Esophagus muscularis mucosa (tissue), 4 donors: Measurements from ENCODE around the gene EXOSC5. TPM values are rescaled to one million over a fixed set of nuclear protein-coding genes. Genes with fewer than 3 reads are reported as not detected.

Source experiments
- DNase-seq: peaks from one replicate; pipeline ENCODE4 v3.0.0-alpha.2; 2017; ENCODE audit errors: extremely low spot score
- H3K27ac ChIP-seq, 4 donors: fragments of 200-600 bp; sonication (generic); replicated peaks in 1 of 4; 1 replicate in 3 of 4; 2 replicates in 1 of 4; pipeline ENCODE4 v1.5.1; 2016 to 2019; ENCODE audit warnings: mild to moderate bottlenecking in 1 of 4
- H3K27me3 ChIP-seq, 4 donors: fragments of 200-600 bp; sonication (generic); one replicate each; pipeline versions ENCODE4 v1.5.1 to v1.6.0; 2016 to 2019
- H3K36me3 ChIP-seq, 4 donors: fragments of 200-600 bp; sonication (generic); one replicate each; pipeline ENCODE4 v1.5.1; 2016 to 2019
- H3K4me1 ChIP-seq, 4 donors: fragments of 200-600 bp; sonication (generic); one replicate each; pipeline ENCODE4 v1.5.1; 2016 to 2019
- H3K4me3 ChIP-seq, 4 donors: fragments of 200-600 bp; sonication (generic); 1 replicate in 2 of 4; 2 replicates in 2 of 4; pipeline ENCODE4 v1.5.1; 2016 to 2019; ENCODE audit warnings: mild to moderate bottlenecking in 4 of 4, moderate library complexity in 1 of 4
- H3K9me3 ChIP-seq, 4 donors: fragments of 200-600 bp; sonication (generic); 1 replicate in 3 of 4; 2 replicates in 1 of 4; pipeline ENCODE4 v1.5.1; 2016 to 2019
- CTCF ChIP-seq, 3 experiments: fragments of 200-600 bp in 2 of 3; fragments of 450-650 bp in 1 of 3; sonication (generic) in 2 of 3; IDR thresholded peaks; one replicate each; pipeline ENCODE4 v1.5.1; 2017 to 2019; ENCODE audit warnings: antibody characterized with exemption in 3 of 3, mild to moderate bottlenecking in 2 of 3, moderate library complexity in 1 of 3
- EP300 ChIP-seq: sonication (generic); formaldehyde crosslinking; IDR thresholded peaks from one replicate; pipeline ENCODE4 v1.6.1; 2017; ENCODE audit warnings: antibody characterized with exemption
- POLR2A ChIP-seq: fragments of 450-650 bp; IDR thresholded peaks from one replicate; pipeline ENCODE4 v1.6.1; 2017; ENCODE audit warnings: antibody characterized with exemption, moderate library complexity, mild to moderate bottlenecking, low read depth
- POLR2AphosphoS5 ChIP-seq, 2 donors: sonication (generic); formaldehyde crosslinking; IDR thresholded peaks; one replicate each; pipeline ENCODE4 v1.6.1; 2017; ENCODE audit warnings: antibody characterized with exemption in 2 of 2
- WGBS: methylation state at CpG from one replicate; pipeline ENCODE4 v1.1.5; 2018; 5-methylcytosine and 5-hydroxymethylcytosine counted together
- intact Hi-C: fragments of 100-400 bp; cut with DNase I; formaldehyde crosslinking; loops from one replicate; pipeline ENCODE4 v1.15.1; 2023
- total RNA-seq, 4 donors: library from RNA; depleted of rRNA; stranded (reverse); fragments of >200 nt; gene quantifications; one replicate each; pipeline versions ENCODE4 v1.1.0 to v1.2.1, GENCODE V29; 2016

Gene EXOSC5
- total RNA-seq, 4 donors from 2014 or later = 11.2 to 15.2 (median 13.2) TPM

- Histone ChIP-seq H3K4me1 (peaks cover 25 to 36% (median 29%) of the 10 kb centered on the region in 4 donors), H3K4me3 (no peak overlapping the region), H3K27me3 (no peaks in the 10 kb centered on the region), H3K9me3 (no peaks in the 10 kb centered on the region), H3K27ac (peak overlapping the region in 1 of 4 donors; percentile 11), H3K36me3 (peaks cover 15 to 63% (median 56%) of the 10 kb centered on the region in 4 donors)
- intact Hi-C loops = no loop called here
- peak; percentile 17 to 27 (median 21) for TF ChIP-seq CTCF (IDR thresholded peaks at IDR 0.05)
- TF ChIP-seq POLR2AphosphoS5 (IDR thresholded peaks at IDR 0.05) = no peak
- no peak for TF ChIP-seq POLR2A
- no peak for TF ChIP-seq EP300
- DNase-seq = no peak
- 82% methylated on average over 14 of the region's 23 CpGs for WGBS
These were observed 34.5 kb upstream of the EXOSC5 start for GRCh38 chr19:41431426-41432386.

DNA sequence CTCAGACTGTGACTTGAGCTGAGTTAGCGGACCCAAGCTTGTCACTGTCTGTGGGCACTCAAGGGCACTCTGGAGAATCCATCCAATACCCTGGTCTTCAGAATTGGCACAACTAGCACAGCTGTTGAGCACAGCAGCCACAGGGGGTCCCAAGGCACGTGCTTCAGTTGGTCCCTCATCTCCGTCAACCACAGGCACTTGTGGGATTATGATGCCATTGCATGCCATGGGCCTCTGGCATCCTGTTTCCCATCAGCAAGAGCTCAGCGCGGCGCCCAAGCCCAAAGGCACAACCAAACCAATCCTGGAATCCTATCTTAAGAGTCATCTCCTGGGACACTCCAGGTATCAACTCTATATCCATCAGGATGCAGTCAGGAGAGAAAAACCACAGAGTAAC is 33.8 kb upstream of the EXOSC5 start:
- intact Hi-C loops = no loop called here
- Histone ChIP-seq H3K27me3 (no peaks in the 10 kb centered on the region), H3K9me3 (no peaks in the 10 kb centered on the region), H3K4me1 (peaks cover 32 to 43% (median 37%) of the 10 kb centered on the region in 4 donors), H3K4me3 (no peak overlapping the region), H3K27ac (peak overlapping the region in 1 of 4 donors; percentile 11), H3K36me3 (peaks cover 15 to 60% (median 50%) of the 10 kb centered on the region in 4 donors)
- WGBS = 96% methylated on average over 5 of the region's 6 CpGs
- TF ChIP-seq POLR2A (no peak), POLR2AphosphoS5 (IDR thresholded peaks at IDR 0.05) (no peak), CTCF (IDR thresholded peaks at IDR 0.05) (no peak), EP300 (no peak)
- DNase-seq = no peak

DNA sequence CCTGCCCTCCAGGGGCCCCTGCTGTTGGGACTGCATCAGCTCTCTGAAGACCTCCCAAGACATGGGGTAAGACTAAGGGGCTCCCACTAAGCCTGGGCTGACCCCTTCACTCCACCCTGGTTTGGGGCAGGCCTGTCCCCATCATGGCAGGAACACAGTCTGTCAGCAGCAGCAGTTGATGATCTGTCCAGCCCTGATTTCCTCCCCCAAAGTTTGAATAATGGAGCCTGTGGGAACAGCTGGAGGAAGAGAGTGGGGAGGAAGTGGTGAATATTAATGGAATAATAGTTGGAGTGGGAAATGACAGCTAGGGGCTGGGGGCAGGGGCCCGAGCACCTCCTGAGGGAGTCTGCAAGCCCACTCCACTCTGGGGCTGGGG is 31.3 kb upstream of the EXOSC5 start:
- no peak for DNase-seq
- H3K9me3 ChIP-seq = no peaks in the 10 kb centered on the region
- TF ChIP-seq POLR2A (no peak), CTCF (IDR thresholded peaks at IDR 0.05) (no peak), POLR2AphosphoS5 (IDR thresholded peaks at IDR 0.05) (no peak), EP300 (no peak)
- peak overlapping the region; percentile 56 to 71 (median 62) for H3K4me3 ChIP-seq
- 39% methylated on average over 1 of the region's 1 CpG for WGBS
- H3K27me3 ChIP-seq = no peaks in the 10 kb centered on the region
- H3K4me1 ChIP-seq = peaks cover 47 to 55% (median 52%) of the 10 kb centered on the region in 4 donors
- peaks cover 26 to 66% (median 56%) of the 10 kb centered on the region in 4 donors for H3K36me3 ChIP-seq
- peak overlapping the region; percentile 82 to 86 (median 86) for H3K27ac ChIP-seq
- intact Hi-C loops = loop anchor here (5.0 kb wide), 1 partner anchor 76 kb away; the partner anchor contains the start of gene TGFB1

GRCh38 chr19:41427647-41428480 is 30.7 kb upstream of the EXOSC5 start:
- peaks cover 30 to 66% (median 56%) of the 10 kb centered on the region in 4 donors for H3K36me3 ChIP-seq
- peak overlapping the region; percentile 56 to 71 (median 62) for H3K4me3 ChIP-seq
- intact Hi-C loops = loop anchor here (5.0 kb wide), 1 partner anchor 76 kb away; the partner anchor contains the start of gene TGFB1
- TF ChIP-seq EP300 = no peak
- no peaks in the 10 kb centered on the region for H3K27me3 ChIP-seq
- H3K27ac ChIP-seq = peak overlapping the region; percentile 82 to 86 (median 86)
- H3K9me3 ChIP-seq = no peaks in the 10 kb centered on the region
- DNase-seq = no peak
- H3K4me1 ChIP-seq = peaks cover 47 to 55% (median 52%) of the 10 kb centered on the region in 4 donors
- 7% methylated on average over 20 of the region's 23 CpGs for WGBS
